NCI-H1694 (cell line): ENCODE data around the gene CELA3A.
"Not testable (repeated sequence)": the region's sequence is repeated elsewhere in the genome, so short reads cannot be mapped to it uniquely, and the experiment has no call there.

Source experiments
- DNase-seq: peaks from one replicate; lab custom pipeline; 2025; lab: John Stamatoyannopoulos, UW

Gene CELA3A

GRCh38 chr1:21982122-21982521, 19.3 kb upstream of the CELA3A start:
- not testable (repeated sequence) for DNase-seq

DNA sequence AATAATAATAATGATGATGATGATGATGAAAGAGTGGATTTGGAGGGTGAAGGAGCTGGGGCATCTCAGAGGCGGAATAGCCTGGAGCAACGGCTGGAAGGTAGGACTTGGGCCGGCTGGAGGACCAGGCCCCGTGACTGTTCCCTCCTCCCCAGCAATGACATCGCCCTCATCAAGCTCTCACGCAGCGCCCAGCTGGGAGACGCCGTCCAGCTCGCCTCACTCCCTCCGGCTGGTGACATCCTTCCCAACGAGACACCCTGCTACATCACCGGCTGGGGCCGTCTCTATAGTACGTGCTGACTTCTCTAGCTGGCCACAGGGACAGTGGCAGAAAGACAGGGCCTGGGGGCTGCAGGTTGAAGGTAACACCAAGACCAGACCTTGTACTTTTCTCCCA, 17.9 kb upstream of the CELA3A start:
- not testable (repeated sequence) for DNase-seq

- not testable (repeated sequence) for DNase-seq
Measured at GRCh38 chr1:21985893-21986292, 15.6 kb upstream of the CELA3A start.

DNA sequence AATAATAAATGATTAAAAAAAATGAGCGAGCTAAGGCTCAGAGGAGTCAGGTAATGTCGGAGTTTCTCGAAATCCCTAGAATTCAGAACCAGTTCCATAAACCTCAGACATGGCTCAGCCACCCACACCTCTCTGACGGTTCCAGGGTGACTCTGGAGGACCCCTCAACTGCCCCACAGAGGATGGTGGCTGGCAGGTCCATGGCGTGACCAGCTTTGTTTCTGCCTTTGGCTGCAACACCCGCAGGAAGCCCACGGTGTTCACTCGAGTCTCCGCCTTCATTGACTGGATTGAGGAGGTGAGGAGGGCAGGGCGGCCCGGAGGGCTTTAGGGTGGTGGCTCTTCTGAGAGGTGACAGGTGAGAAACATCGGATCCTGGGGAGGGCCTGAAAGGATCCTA, 15.1 kb upstream of the CELA3A start:
- DNase-seq, result not testable (repeated sequence)

DNA sequence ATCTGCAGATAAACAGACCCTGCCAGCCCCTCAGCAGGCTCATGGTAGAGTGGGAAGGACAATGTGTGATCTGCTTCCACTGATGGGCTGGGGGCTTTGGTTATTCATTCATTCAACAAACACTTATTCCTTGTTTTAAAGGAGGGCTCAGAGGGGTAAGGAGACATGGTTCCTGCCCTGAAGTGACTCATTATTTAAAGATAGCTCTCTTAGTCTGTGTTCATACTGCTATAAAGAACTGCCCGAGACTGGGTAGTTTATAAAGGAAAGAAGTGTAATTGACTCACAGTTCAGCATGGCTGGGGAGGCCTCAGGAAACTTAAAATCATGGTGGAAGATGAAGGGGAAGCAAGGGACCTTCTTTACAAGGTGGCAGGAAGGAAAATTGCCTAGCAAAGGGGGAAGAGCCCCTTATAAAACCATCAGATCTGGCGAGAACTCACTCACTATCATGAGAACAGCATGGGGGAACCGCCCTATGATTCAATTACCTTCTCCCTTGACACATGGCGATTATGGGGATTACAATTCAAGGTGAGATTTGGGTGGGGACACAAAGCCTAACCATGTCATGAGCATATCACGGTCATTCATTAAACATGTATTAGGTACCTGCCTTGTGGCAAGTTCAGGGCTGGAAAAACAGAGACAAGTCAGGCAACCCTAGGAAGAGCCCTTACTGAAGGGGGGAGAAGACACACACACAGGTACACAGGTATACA, 11.6 kb upstream of the CELA3A start:
- DNase-seq, result not testable (repeated sequence)

DNA sequence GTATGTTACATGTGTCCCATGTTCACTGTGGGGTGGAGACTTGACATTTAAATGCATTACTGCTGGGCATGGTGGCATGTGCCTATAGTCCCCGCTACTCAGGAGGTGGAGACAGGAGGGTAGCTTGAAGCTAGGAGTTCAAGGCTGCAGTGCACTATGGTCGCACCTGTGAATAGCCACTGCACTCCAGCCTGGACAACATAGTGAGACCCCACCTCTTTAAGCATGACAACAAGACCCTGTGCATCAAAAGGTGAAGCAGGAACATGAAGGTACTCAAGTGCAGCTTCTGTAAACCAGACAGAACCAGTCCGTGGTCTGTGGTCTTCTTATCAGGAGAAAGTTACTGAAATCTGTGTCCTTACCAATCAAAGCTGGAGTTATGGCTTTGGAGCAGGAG, 9.3 kb upstream of the CELA3A start:
- not testable (repeated sequence) for DNase-seq

DNA sequence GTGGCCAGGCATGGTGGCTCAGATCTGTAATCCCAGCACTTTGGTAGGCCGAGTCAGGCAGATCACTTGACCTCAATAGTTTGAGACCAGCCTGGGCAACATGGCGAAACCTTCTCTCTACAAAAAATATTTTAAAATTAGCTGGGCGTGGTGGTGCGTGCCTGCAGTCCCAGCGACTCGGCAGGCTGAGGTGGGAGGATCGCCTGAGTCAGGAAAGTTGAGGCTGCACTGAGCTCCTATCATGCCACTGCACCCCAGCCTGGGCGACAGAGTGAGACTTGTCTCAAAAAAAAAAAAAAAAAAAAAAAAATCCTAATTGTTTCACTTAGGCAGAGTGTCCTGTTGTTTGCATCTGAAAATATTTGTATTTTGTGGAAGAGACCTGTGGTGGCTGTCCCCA, 6.7 kb upstream of the CELA3A start:
- DNase-seq, result not testable (repeated sequence)

GRCh38 chr1:21996663-21996970, 4.8 kb upstream of the CELA3A start:
- DNase-seq, result not testable (repeated sequence)

DNA sequence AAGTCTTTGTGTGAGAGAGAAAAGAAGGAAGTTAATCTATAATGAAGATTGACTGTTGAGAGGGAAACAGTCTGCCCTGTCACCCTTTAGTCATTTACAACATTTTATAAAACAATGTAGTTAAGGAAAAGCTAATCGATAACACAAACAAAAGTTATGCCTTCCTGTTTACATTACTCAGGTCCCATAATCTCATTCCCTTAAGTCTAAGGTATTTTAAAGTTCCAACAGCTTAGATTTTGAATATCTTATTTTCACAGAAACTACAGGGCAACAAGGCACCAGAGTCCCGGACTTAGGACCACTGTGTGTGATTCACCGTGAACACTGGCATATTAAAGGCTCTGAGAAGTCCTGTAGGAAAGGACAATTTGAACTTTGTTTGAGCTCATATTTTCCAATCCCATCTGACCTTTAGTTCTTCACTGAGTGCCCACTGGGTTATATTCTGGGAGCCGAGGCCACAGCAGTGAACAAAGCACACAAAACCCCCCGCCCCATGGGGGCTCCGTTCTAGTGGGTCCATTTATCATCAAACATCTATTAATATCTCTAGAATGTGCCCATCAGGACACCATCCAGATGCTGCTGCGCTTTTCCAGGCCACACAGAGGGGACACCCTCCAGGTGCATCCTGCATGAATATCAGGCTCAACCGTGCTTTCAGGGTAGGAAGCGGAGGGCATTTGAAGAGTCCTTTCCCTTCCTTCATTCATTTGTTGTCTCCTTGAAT, 3.4 kb upstream of the CELA3A start:
- not testable (repeated sequence) for DNase-seq

DNA sequence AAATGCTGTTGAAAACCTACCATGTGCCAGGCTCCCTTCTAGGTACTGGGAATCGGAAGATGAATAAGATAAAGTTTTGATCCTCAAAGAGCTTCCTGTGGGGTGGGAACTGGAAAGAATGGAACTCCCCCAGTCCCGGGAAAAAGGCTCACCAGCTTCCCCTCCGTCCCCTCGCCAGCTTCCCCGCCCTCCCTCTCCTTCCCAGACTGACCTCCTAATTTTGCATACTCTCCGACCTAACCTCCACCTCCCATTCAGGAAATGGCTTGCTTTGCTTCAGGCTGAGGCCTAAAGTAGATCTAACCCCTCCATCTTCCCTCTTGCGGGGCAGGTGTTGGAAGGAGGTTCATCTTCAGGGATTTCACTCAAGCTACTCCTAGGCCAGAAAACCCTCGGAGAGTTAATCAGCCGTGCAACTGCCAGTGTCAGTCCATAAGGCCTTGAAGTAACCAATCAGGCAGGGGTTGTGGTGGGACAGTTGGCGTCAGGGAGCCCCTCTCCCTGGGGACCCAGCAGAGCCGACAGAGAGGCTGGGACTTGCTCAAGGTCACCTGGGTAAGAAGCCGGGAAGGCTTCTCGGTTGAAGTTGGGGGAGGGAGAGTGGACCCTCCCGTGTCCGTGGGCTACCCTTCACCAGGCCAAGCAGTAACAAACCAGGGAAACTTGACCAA, 2.7 kb upstream of the CELA3A start:
- not testable (repeated sequence) for DNase-seq

DNA sequence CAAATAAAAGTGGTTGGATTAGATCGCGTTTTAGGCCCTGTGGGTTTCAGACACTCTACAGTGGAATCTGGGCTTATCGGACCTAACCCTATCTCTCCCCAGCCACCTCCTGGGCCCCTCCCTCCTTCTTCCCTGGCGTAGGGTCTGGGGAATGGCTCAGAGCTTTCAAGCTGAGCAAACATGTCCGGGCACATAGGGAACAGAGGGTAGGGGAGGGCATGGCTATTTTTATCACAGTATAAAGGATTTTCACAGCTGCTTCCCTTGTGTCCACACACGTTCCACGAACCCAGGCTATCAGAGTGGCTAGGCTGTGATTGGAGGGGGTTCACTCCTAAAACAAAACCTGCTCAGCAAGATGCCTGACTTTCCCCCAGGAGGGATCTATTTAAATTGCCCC, 1.8 kb upstream of the CELA3A start:
- DNase-seq, result not testable (repeated sequence)

DNA sequence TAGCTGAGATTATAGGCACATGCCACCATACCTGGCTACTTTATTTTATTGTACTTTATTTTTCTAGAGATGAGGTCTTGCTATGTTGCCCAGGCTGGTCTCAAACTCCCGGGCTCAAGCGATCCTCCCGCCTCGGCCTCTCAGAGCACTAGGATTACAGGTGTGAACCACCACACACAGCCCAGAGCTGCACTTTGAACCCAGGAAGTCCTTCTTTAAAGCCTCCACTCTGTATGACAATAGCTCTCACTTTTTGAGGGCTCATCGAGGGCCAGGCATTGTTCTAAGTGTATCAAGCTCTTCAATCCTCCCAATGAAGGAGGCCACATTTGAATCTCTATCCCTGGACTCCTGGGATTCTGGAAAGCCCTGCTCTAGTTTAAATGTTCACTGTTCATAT, 1.0 kb downstream of the CELA3A start:
- DNase-seq, result not testable (repeated sequence)

DNA sequence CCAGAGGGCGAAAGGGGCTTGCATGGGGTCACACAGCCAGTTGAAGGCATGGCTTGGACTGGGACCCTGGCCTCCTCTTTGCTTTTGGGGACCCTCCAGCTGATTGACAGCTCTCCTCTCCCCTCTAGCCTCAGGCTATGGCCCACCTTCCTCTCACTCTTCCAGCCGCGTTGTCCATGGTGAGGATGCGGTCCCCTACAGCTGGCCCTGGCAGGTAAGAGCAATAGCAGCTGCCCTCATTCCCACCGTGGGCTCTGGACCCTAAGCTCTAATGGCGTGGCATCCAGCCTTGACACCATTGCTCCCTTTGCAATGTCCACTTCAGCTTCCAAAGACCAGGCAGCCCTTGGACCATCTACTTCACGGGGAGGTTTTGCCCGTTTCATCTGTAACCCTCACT, 1.4 kb downstream of the CELA3A start:
- DNase-seq, result not testable (repeated sequence)

GRCh38 chr1:22003959-22004358, 2.5 kb downstream of the CELA3A start:
- DNase-seq, result not testable (repeated sequence)

GRCh38 chr1:22005261-22006149, 4.0 kb downstream of the CELA3A start:
- DNase-seq, result not testable (repeated sequence)

DNA sequence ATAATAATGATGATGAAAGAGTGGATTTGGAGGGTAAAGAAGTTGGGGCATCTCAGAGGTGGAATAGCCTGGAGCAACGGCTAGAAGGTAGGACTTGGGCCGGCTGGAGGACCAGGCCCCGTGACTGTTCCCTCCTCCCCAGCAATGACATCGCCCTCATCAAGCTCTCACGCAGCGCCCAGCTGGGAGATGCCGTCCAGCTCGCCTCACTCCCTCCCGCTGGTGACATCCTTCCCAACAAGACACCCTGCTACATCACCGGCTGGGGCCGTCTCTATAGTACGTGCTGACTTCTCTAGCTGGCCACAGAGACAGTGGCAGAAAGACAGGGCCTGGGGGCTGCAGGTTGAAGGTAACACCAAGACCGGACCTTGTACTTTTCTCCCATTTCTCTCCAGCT, 5.3 kb downstream of the CELA3A start:
- not testable (repeated sequence) for DNase-seq

DNA sequence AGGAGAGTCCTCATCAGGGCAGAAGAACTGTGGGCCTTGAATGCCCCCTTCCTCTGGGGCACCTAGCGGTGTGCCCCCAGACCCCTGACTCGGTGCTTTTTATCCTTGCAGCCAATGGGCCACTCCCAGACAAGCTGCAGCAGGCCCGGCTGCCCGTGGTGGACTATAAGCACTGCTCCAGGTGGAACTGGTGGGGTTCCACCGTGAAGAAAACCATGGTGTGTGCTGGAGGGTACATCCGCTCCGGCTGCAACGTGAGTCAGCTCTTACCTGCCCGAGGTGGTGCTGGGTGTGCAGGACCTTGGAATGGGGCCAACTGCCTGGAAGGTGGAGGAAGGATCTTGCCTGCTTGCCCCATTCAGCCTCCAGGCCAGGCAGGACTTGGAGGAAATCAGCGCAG, 5.8 kb downstream of the CELA3A start:
- DNase-seq, result not testable (repeated sequence)

- not testable (repeated sequence) for DNase-seq
Measured at GRCh38 chr1:22009566-22009965, 8.1 kb downstream of the CELA3A start.

GRCh38 chr1:22012752-22013151, 11.3 kb downstream of the CELA3A start:
- DNase-seq, result not testable (repeated sequence)

DNA sequence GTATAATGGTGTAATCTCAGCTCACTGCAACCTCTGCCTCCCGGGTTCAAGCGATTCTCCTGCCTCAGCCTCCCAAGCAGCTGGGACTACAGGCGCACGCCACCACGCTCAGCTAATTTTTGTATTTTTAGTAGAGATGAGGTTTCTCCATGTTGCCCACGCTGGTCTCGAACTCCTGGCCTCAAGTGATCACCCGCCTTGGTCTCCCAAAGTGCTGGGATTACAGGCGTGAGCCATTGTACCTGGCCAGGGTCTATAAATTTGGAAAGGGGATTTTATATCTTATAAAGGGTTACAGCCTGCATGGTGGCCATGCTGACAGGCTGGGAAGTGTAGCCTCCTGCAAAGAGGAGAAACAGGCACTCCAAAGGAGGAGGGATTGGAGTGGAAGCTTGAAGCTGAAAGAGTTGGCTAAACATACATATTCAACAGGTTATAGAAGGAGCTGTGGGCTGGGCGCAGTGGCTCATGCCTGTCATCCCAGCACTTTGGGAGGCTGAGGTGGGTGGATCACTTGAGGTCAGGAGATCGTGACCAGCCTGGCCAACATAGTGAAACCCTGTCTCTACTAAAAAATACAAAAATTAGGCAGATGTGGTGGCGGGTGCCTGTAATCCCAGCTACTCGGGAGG, 13.2 kb downstream of the CELA3A start:
- DNase-seq, result not testable (repeated sequence)
